B cell (primary cell): ENCODE data around the gene TTC32. TPM values are rescaled to one million over a fixed set of nuclear protein-coding genes. Genes with fewer than 3 reads are reported as not detected.

Source experiments
- ATAC-seq: fragments of 200-7000 bp; cut with Tn5 transposase; one replicate; pipeline ENCODE4 v1.10.0; 2021; ENCODE audit warnings: low read depth, mild to moderate bottlenecking, moderate number of reproducible peaks, moderate library complexity
- CTCF ChIA-PET: fragments of 350-600 bp; sonication (Branson Sonifier 250); formaldehyde crosslinking; loops from one replicate; lab custom pipeline; 2021; ENCODE audit warnings: antibody characterized with exemption, inconsistent platforms; lab: Charles Lee
- POLR2A ChIA-PET: fragments of 350-600 bp; sonication (Branson Sonifier 250); formaldehyde crosslinking; loops from one replicate; lab custom pipeline; 2021; ENCODE audit warnings: antibody characterized with exemption; lab: Charles Lee
- DNase-seq: peaks from one replicate; pipeline ENCODE4 v3.0.0; 2013
- H2AFZ ChIP-seq: 2 replicates; pipeline ENCODE4 v1.6.1; 2012; ENCODE audit warnings: mild to moderate bottlenecking, low read depth, low read length; ENCODE audit not compliant: insufficient read depth, poor library complexity, severe bottlenecking
- H3K27ac ChIP-seq, 2 donors: 1 replicate in 1 of 2; 2 replicates in 1 of 2; pipeline ENCODE4 v1.5.1; 2012 to 2013; ENCODE audit warnings: low read length in 2 of 2, mild to moderate bottlenecking in 2 of 2, moderate library complexity in 1 of 2
- H3K27me3 ChIP-seq, 4 experiments: fragments of 200-600 bp in 1 of 4; sonication (generic) in 1 of 4; replicated peaks in 1 of 4; 1 replicate in 2 of 4; 2 replicates in 2 of 4; pipeline versions ENCODE4 v1.6.1 to v1.7.0; 2013 to 2016; ENCODE audit warnings: low read length in 3 of 4, mild to moderate bottlenecking in 2 of 4, mixed read lengths in 1 of 4, moderate library complexity in 1 of 4; ENCODE audit not compliant: insufficient read depth in 4 of 4, control insufficient read depth in 3 of 4; ENCODE audit errors: control extremely low read depth in 1 of 4
- H3K36me3 ChIP-seq, 2 experiments: replicated peaks in 1 of 2; 1 replicate in 1 of 2; 2 replicates in 1 of 2; pipeline versions ENCODE4 v1.6.1 to v1.7.1; 2013; ENCODE audit warnings: low read length in 1 of 2; ENCODE audit not compliant: insufficient read depth in 2 of 2, control insufficient read depth in 1 of 2; ENCODE audit errors: control extremely low read depth in 1 of 2, extremely low read depth in 1 of 2
- H3K4me1 ChIP-seq, 2 donors: fragments of 200-600 bp in 1 of 2; sonication (generic) in 1 of 2; 1 replicate in 1 of 2; 2 replicates in 1 of 2; pipeline versions ENCODE4 v1.5.1 to v1.6.1; 2013 to 2017; ENCODE audit warnings: low read length in 2 of 2; ENCODE audit not compliant: control insufficient read depth in 2 of 2, insufficient read depth in 2 of 2
- H3K4me2 ChIP-seq: replicated peaks from 2 replicates; pipeline ENCODE3; 2012; ENCODE audit warnings: mild to moderate bottlenecking, low read depth, low read length; ENCODE audit not compliant: poor library complexity, severe bottlenecking
- H3K4me3 ChIP-seq, 5 experiments: fragments of 200-600 bp in 1 of 5; sonication (generic) in 1 of 5; 1 replicate in 3 of 5; 2 replicates in 2 of 5; pipeline versions ENCODE4 v1.5.1 to v1.7.0; 2011 to 2016; ENCODE audit warnings: low read length in 4 of 5, mild to moderate bottlenecking in 4 of 5, low read depth in 2 of 5, control low read depth in 1 of 5, moderate library complexity in 1 of 5; ENCODE audit not compliant: insufficient read depth in 1 of 5; ENCODE audit errors: control extremely low read depth in 1 of 5, extremely low read depth in 1 of 5
- H3K79me2 ChIP-seq: fragments of 200-600 bp; sonication (generic); one replicate; pipeline ENCODE4 v1.6.0; 2016; ENCODE audit warnings: low read length; ENCODE audit not compliant: control insufficient read depth, insufficient read depth
- H3K9ac ChIP-seq: fragments of 200-600 bp; sonication (generic); 2 replicates; pipeline ENCODE4 v1.6.1; 2017; ENCODE audit warnings: mild to moderate bottlenecking, low read length, moderate library complexity
- H3K9me3 ChIP-seq, 3 donors: one replicate each; pipeline versions ENCODE4 v1.6.1 to v1.7.1; 2013; ENCODE audit warnings: low read length in 2 of 3; ENCODE audit not compliant: control insufficient read depth in 2 of 3, insufficient read depth in 1 of 3; ENCODE audit errors: control extremely low read depth in 1 of 3
- H4K20me1 ChIP-seq: 2 replicates; pipeline ENCODE4 v1.6.0; 2012; ENCODE audit warnings: mild to moderate bottlenecking, low read length; ENCODE audit not compliant: insufficient read depth, control insufficient read depth, poor library complexity, severe bottlenecking
- H3K27ac Mint-ChIP-seq: one replicate; pipeline ENCODE4 v1.8.0; 2021; ENCODE audit warnings: mixed read lengths
- H3K27me3 Mint-ChIP-seq: one replicate; pipeline ENCODE4 v1.8.0; 2021; ENCODE audit warnings: mixed read lengths
- H3K4me1 Mint-ChIP-seq: one replicate; pipeline ENCODE4 v1.8.0; 2021; ENCODE audit warnings: mixed read lengths
- H3K4me3 Mint-ChIP-seq: one replicate; pipeline ENCODE4 v1.8.0; 2021; ENCODE audit warnings: mixed read lengths
- H3K9me3 Mint-ChIP-seq: one replicate; pipeline ENCODE4 v1.8.0; 2022; ENCODE audit warnings: mixed read lengths; ENCODE audit not compliant: insufficient read depth
- EZH2 ChIP-seq: IDR thresholded peaks from 2 replicates; pipeline ENCODE4 v1.6.1; 2012; ENCODE audit warnings: borderline replicate concordance, low read depth, mild to moderate bottlenecking, moderate library complexity, low read length; ENCODE audit not compliant: insufficient read depth, poor library complexity, severe bottlenecking
- WGBS: methylation state at CpG from one replicate; pipeline ENCODE4 v1.1.5; 2013; ENCODE audit warnings: missing lambda C conversion rate; ENCODE audit not compliant: insufficient coverage; 5-methylcytosine and 5-hydroxymethylcytosine counted together
- intact Hi-C: fragments of 100-400 bp; cut with micrococcal nuclease; formaldehyde crosslinking; loops from one replicate; pipeline ENCODE4 v1.10.0; 2022
- polyA plus RNA-seq: library from polyadenylated mRNA; depleted of rRNA; stranded (reverse); fragments of >200 nt; gene quantifications from 2 replicates; pipeline ENCODE4 v1.2.3, GENCODE V29; 2012
- total RNA-seq, 2 donors: library from RNA; stranded (reverse); fragments of 120-200 nt in 1 of 2; gene quantifications; 1 replicate in 1 of 2; 2 replicates in 1 of 2; pipeline versions ENCODE4 v1.2.3 to v1.2.4, GENCODE V29; 2013 to 2022
- TF ChIP-seq, protein P1 (sequence below): fragments of 200-600 bp; IDR thresholded peaks from one replicate; pipeline ENCODE4 v1.8.0; 2022; ENCODE audit warnings: antibody characterized with exemption, mild to moderate bottlenecking

Gene TTC32
- total and polyA plus RNA-seq, 2 donors (not counting 1 experiment from before 2014, with no cell fraction given): 27.7 to 38.1 TPM

DNA sequence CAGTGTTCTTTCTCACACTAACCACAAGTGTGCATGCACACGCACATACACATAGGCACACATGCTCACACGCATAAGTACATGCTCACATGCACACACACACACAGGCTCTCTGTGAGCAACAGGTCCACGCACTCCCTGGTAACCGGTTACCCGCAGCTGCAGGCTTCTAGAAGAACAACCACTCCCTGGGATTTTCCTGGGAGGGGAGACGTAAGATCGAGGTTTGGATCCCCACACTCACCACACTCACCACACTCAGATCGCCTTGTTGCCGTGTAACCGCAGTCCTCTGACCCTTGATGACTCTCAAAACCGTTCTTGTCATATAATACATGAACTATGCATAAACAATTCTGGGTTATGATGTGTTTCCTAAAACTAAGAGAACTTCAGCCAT is 42.2 kb downstream of the TTC32 start:
- peaks cover 0 to 5% (median 0%) of the 10 kb centered on the region in 4 experiments for H3K27me3 ChIP-seq
- 100% methylated on average over 4 of the region's 11 CpGs for WGBS
- H4K20me1 ChIP-seq: no peaks in the 10 kb centered on the region
- DNase-seq: no peak
- H3K27ac ChIP-seq: no peak overlapping the region
- no peaks in the 10 kb centered on the region for H3K4me1 Mint-ChIP-seq
- H3K79me2 ChIP-seq: no peaks in the 10 kb centered on the region
- H3K36me3 ChIP-seq: no peaks in the 10 kb centered on the region
- intact Hi-C loops: no loop called here
- no peaks in the 10 kb centered on the region for H3K9me3 Mint-ChIP-seq
- H3K27ac Mint-ChIP-seq: no peak overlapping the region
- H3K9me3 ChIP-seq: peaks cover 0 to 4% (median 0%) of the 10 kb centered on the region in 3 donors
- H3K27me3 Mint-ChIP-seq: peaks cover 17% of the 10 kb centered on the region
- no peak for TF ChIP-seq EZH2
- TF ChIP-seq, protein P1, sequence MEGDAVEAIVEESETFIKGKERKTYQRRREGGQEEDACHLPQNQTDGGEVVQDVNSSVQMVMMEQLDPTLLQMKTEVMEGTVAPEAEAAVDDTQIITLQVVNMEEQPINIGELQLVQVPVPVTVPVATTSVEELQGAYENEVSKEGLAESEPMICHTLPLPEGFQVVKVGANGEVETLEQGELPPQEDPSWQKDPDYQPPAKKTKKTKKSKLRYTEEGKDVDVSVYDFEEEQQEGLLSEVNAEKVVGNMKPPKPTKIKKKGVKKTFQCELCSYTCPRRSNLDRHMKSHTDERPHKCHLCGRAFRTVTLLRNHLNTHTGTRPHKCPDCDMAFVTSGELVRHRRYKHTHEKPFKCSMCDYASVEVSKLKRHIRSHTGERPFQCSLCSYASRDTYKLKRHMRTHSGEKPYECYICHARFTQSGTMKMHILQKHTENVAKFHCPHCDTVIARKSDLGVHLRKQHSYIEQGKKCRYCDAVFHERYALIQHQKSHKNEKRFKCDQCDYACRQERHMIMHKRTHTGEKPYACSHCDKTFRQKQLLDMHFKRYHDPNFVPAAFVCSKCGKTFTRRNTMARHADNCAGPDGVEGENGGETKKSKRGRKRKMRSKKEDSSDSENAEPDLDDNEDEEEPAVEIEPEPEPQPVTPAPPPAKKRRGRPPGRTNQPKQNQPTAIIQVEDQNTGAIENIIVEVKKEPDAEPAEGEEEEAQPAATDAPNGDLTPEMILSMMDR: no peak
- ChIA-PET POLR2A (no interaction called here), CTCF (no interaction called here)
- H3K4me3 ChIP-seq: no peak overlapping the region
- H2AFZ ChIP-seq: no peak overlapping the region
- H3K4me2 ChIP-seq: no peak overlapping the region
- peaks cover 6% of the 10 kb centered on the region in 2 donors for H3K4me1 ChIP-seq
- H3K9ac ChIP-seq: no peak overlapping the region
- no peak overlapping the region for H3K4me3 Mint-ChIP-seq
- ATAC-seq: no peak

DNA sequence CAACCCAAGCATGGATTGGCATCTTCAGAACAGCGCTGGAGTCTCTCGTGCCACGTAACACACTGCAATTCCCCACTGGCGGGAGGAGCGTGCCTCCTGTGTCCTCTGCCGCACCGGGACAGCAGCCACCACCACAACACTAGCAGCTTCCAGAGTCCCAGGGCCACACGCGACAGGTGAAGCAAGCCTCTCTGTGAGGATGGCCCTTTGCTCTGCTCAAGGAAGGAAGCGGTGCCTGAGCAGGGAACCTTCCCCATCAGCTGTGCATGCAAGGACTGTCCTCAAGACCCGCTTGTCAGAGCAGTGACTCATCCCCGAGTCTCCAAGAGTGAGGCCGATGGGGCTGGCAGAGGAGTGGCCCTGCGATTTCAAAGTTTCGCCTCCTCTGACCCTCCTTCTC is 44.0 kb downstream of the TTC32 start:
- POLR2A ChIA-PET: no interaction called here
- no peak overlapping the region for H3K27ac Mint-ChIP-seq
- CTCF ChIA-PET: interaction anchor here (1.3 kb wide), 1 partner anchor 1337 kb away, joined by 8 read pairs; no protein-coding TSS in a partner anchor

More for the DNA sequence above, 44.0 kb downstream of the TTC32 start:
- no peak overlapping the region for H3K4me3 Mint-ChIP-seq
- no peaks in the 10 kb centered on the region for H3K27me3 ChIP-seq
- no peak overlapping the region for H3K4me3 ChIP-seq
- H3K4me1 ChIP-seq: no peaks in the 10 kb centered on the region
- no peak overlapping the region for H3K9ac ChIP-seq
- peaks cover 17% of the 10 kb centered on the region for H3K27me3 Mint-ChIP-seq
- TF ChIP-seq, protein P1: no peak
- TF ChIP-seq EZH2: no peak
- no peaks in the 10 kb centered on the region for H3K9me3 Mint-ChIP-seq
- H3K4me1 Mint-ChIP-seq: no peaks in the 10 kb centered on the region
- H3K4me2 ChIP-seq: no peak overlapping the region
- H4K20me1 ChIP-seq: no peaks in the 10 kb centered on the region
- H3K27ac ChIP-seq: no peak overlapping the region
- H3K36me3 ChIP-seq: no peaks in the 10 kb centered on the region
- no peaks in the 10 kb centered on the region for H3K9me3 ChIP-seq
- no peak overlapping the region for H2AFZ ChIP-seq
- 97% methylated on average over 12 of the region's 15 CpGs for WGBS
- intact Hi-C loops: no loop called here
- no peaks in the 10 kb centered on the region for H3K79me2 ChIP-seq
- ATAC-seq (no peak), DNase-seq (no peak)
